IPS-NIHi7 (cell line): Measurements from ENCODE around the gene TSPOAP1.

Experiments
- DNase-seq: peaks from one replicate; pipeline ENCODE4 v3.0.0; 2012; ENCODE audit warnings: mixed read lengths; ENCODE audit errors: extremely low spot score

Gene TSPOAP1

GRCh38 chr17:58363457-58364185, 35.0 kb upstream of the TSPOAP1 start:
- no peak for DNase-seq

GRCh38 chr17:58362368-58363014, 33.9 kb upstream of the TSPOAP1 start:
- DNase-seq = no peak

GRCh38 chr17:58360296-58361063, 31.9 kb upstream of the TSPOAP1 start:
- no peak for DNase-seq

GRCh38 chr17:58358408-58359172, 30.0 kb upstream of the TSPOAP1 start:
- no peak for DNase-seq

- DNase-seq = no peak
Observed at GRCh38 chr17:58357312-58358297, 29.0 kb upstream of the TSPOAP1 start.

- no peak for DNase-seq
Observed at GRCh38 chr17:58356231-58356630, 27.6 kb upstream of the TSPOAP1 start.

GRCh38 chr17:58354541-58355216, 26.1 kb upstream of the TSPOAP1 start:
- DNase-seq = no peak

GRCh38 chr17:58353389-58353825, 24.8 kb upstream of the TSPOAP1 start:
- DNase-seq = no peak

- DNase-seq = peak; percentile 61
Observed at GRCh38 chr17:58352596-58353388, 24.2 kb upstream of the TSPOAP1 start.

GRCh38 chr17:58351831-58352595, 23.4 kb upstream of the TSPOAP1 start, which contains the start of gene SUPT4H1:
SUPT4H1 (minus strand) TSS chr17:58352201; CDS start chr17:58352135, 66 bp downstream.
- DNase-seq = peak; percentile 96

- no peak for DNase-seq
Observed at GRCh38 chr17:58351182-58351581, 22.6 kb upstream of the TSPOAP1 start.

- DNase-seq = no peak
Observed at GRCh38 chr17:58348038-58348437, 19.4 kb upstream of the TSPOAP1 start.

GRCh38 chr17:58345500-58345899, 16.9 kb upstream of the TSPOAP1 start:
- no peak for DNase-seq

GRCh38 chr17:58344791-58345157, 16.2 kb upstream of the TSPOAP1 start:
- DNase-seq = no peak

- no peak for DNase-seq
Observed at GRCh38 chr17:58344047-58344790, 15.6 kb upstream of the TSPOAP1 start.

GRCh38 chr17:58343131-58343530, 14.5 kb upstream of the TSPOAP1 start:
- no peak for DNase-seq

- DNase-seq = no peak
Observed at GRCh38 chr17:58341861-58342475, 13.4 kb upstream of the TSPOAP1 start.
